K562 (cell line): ENCODE measurements around the gene CAV1. TPM values are rescaled to one million over a fixed set of nuclear protein-coding genes. Genes with fewer than 3 reads are reported as not detected.
A peak's percentile ranks its signal among the peaks of the same experiment; 100 is the strongest.

Experiments
- ATAC-seq: fragments of 200-7000 bp; cut with Tn5 transposase; 3 replicates; pipeline ENCODE4 v1.9.1; 2020; ENCODE audit warnings: moderate library complexity
- BruUV-seq: library from RNA; stranded (reverse); fragments of 400-500 nt; replicated peaks from 2 replicates; lab custom pipeline; 2021; lab: Mats Ljungman, UMichigan
- CTCF ChIA-PET: fragments of 300-600 bp; formaldehyde crosslinking; extraction: SDS; loops from one replicate; lab custom pipeline; 2021; ENCODE audit warnings: low intra/inter-chr PET ratio; lab: Yijun Ruan, JAX
- POLR2A ChIA-PET: fragments of 300-600, 350-650 bp; sonication (Branson Sonifier 250); formaldehyde crosslinking; extraction: SDS; loops from one replicate; lab custom pipeline; 2021; ENCODE audit warnings: antibody characterized with exemption, inconsistent platforms; lab: Yijun Ruan, JAX
- DNase-seq, 4 experiments: peaks; one replicate each; pipeline versions ENCODE4 v3.0.0 to v3.0.0-alpha.2; 2011 to 2018; ENCODE audit warnings: low spot score in 3 of 4, mixed read lengths in 3 of 4; ENCODE audit errors: extremely low read depth in 1 of 4
- FAIRE-seq: peaks from 2 replicates; lab custom pipeline; 2011; peaks lifted over from hg19 to GRCh38; lab: Jason Lieb, UNC
- H2AFZ ChIP-seq: 2 replicates; pipeline ENCODE4 v1.6.0; 2011; ENCODE audit warnings: low read depth, low read length, control low read depth, inconsistent platforms
- H3K27ac ChIP-seq: fragments of 200-600 bp; 3 replicates; pipeline ENCODE4 v1.8.0; 2011; ENCODE audit warnings: low read depth, mild to moderate bottlenecking, control low read depth, inconsistent platforms, low read length, moderate library complexity, mixed read lengths; ENCODE audit errors: extremely low read depth
- H3K27me3 ChIP-seq, 2 experiments: fragments of 300-600 bp in 1 of 2; 2 replicates in 1 of 2; 3 replicates in 1 of 2; pipeline versions ENCODE4 v1.6.0 to v1.8.0; 2011; ENCODE audit warnings: inconsistent platforms in 2 of 2, low read length in 2 of 2, mild to moderate bottlenecking in 1 of 2, mixed read lengths in 1 of 2, moderate library complexity in 1 of 2; ENCODE audit not compliant: control insufficient read depth in 2 of 2, insufficient read depth in 2 of 2
- H3K36me3 ChIP-seq: fragments of 300-600 bp; 3 replicates; pipeline ENCODE4 v1.8.0; 2011; ENCODE audit warnings: mild to moderate bottlenecking, low read length, inconsistent platforms; ENCODE audit not compliant: control insufficient read depth, insufficient read depth
- H3K4me1 ChIP-seq, 2 experiments: fragments of 200-600 bp in 1 of 2; replicated peaks in 1 of 2; 2 replicates in 1 of 2; 3 replicates in 1 of 2; pipeline versions ENCODE4 v1.5.1 to v1.8.0; 2011; ENCODE audit warnings: inconsistent platforms in 2 of 2, low read length in 2 of 2, mild to moderate bottlenecking in 1 of 2, mixed read lengths in 1 of 2, moderate library complexity in 1 of 2; ENCODE audit not compliant: control insufficient read depth in 2 of 2, insufficient read depth in 2 of 2
- H3K4me2 ChIP-seq: 2 replicates; pipeline ENCODE4 v1.6.1; 2011; ENCODE audit warnings: low read length, control low read depth, inconsistent platforms, mixed read lengths; ENCODE audit not compliant: insufficient read depth
- H3K4me3 ChIP-seq: fragments of 200-600 bp; sonication (generic), shearing (Covaris generic); 2 replicates; pipeline ENCODE4 v1.5.1; 2016; ENCODE audit warnings: control low read depth, inconsistent platforms
- H3K79me2 ChIP-seq: fragments of 200-600 bp; 3 replicates; pipeline ENCODE4 v1.8.0; 2011; ENCODE audit warnings: low read length, inconsistent platforms; ENCODE audit not compliant: control insufficient read depth, insufficient read depth
- H3K9ac ChIP-seq, 2 experiments: 2 replicates each; pipeline versions ENCODE4 v1.6.0 to v1.6.1; 2011; ENCODE audit warnings: low read depth in 2 of 2, low read length in 2 of 2, control low read depth in 1 of 2, inconsistent platforms in 1 of 2, mild to moderate bottlenecking in 1 of 2, mixed read lengths in 1 of 2; ENCODE audit not compliant: insufficient read depth in 1 of 2
- H3K9me1 ChIP-seq: one replicate; pipeline ENCODE4 v1.6.0; 2011; ENCODE audit warnings: inconsistent platforms, mild to moderate bottlenecking, low read length, moderate library complexity; ENCODE audit not compliant: control insufficient read depth, insufficient read depth
- H3K9me3 ChIP-seq: replicated peaks from 2 replicates; pipeline ENCODE4 v1.5.1; 2011; ENCODE audit warnings: low read depth, low read length, inconsistent platforms; ENCODE audit not compliant: control insufficient read depth, insufficient read depth
- H4K20me1 ChIP-seq: replicated peaks from 2 replicates; pipeline ENCODE4 v1.6.1; 2011; ENCODE audit warnings: low read length, inconsistent platforms, mixed read lengths; ENCODE audit not compliant: control insufficient read depth, insufficient read depth
- DDX20 ChIP-seq: fragments of 450-650 bp; IDR thresholded peaks from 2 replicates; pipeline ENCODE4 v1.6.1; 2016; ENCODE audit warnings: missing genetic modification characterization, low read depth, mild to moderate bottlenecking, missing compliant biosample characterization, moderate library complexity
- HDAC2 ChIP-seq: fragments of 450-650 bp; IDR thresholded peaks from 2 replicates; pipeline ENCODE4 v1.6.1; 2016; ENCODE audit warnings: mild to moderate bottlenecking
- KDM1A ChIP-seq, 2 experiments: fragments of 450-650 bp; IDR thresholded peaks; 2 replicates each; pipeline ENCODE4 v1.6.1; 2016; ENCODE audit warnings: mild to moderate bottlenecking in 2 of 2
- POLR2H ChIP-seq: IDR thresholded peaks from 2 replicates; pipeline ENCODE4 v1.6.1; 2016; ENCODE audit warnings: missing genetic modification characterization, low read depth, mild to moderate bottlenecking, control low read depth, missing compliant biosample characterization, moderate library complexity
- PTRF ChIP-seq: fragments of 450-650 bp; IDR thresholded peaks from 2 replicates; pipeline ENCODE4 v1.6.1; 2016; ENCODE audit warnings: mild to moderate bottlenecking, missing genetic modification characterization, missing compliant biosample characterization
- RBBP5 ChIP-seq: fragments of 200-600 bp; sonication (generic); IDR thresholded peaks from 2 replicates; pipeline ENCODE4 v1.6.1; 2012; ENCODE audit warnings: borderline replicate concordance, mild to moderate bottlenecking, low read length, control low read depth, inconsistent platforms; ENCODE audit not compliant: insufficient read depth, poor library complexity, severe bottlenecking
- TAF9B ChIP-seq: fragments of 450-650 bp; IDR thresholded peaks from 2 replicates; pipeline ENCODE4 v1.6.1; 2018; ENCODE audit warnings: mild to moderate bottlenecking; ENCODE audit not compliant: partially characterized antibody
- TCF7 ChIP-seq: sonication (generic); IDR thresholded peaks from 2 replicates; pipeline ENCODE4 v1.6.1; 2016; ENCODE audit warnings: antibody characterized with exemption, borderline replicate concordance
- ZNF3 ChIP-seq: fragments of 250-450 bp; sonication (Bioruptor Pico); IDR thresholded peaks from 2 replicates; pipeline ENCODE4 v1.5.0; 2021; ENCODE audit warnings: mild to moderate bottlenecking, moderate library complexity
- ZNF431 ChIP-seq: sonication (generic); formaldehyde crosslinking; IDR thresholded peaks from 2 replicates; pipeline ENCODE4 v1.8.0; 2022; ENCODE audit warnings: mild to moderate bottlenecking, missing genetic modification reagents
- WGBS: fragments of 100-300 bp; shearing (Covaris generic); methylation state at CpG from one replicate; pipeline ENCODE4 v1.1.6; 2016; ENCODE audit warnings: low coverage, mixed read lengths; ENCODE audit not compliant: insufficient coverage; ENCODE audit errors: missing lambda C conversion rate; 5-methylcytosine and 5-hydroxymethylcytosine counted together
- in situ Hi-C: fragments of 300-500 bp; cut with MboI; formaldehyde crosslinking; loops from 4 replicates; pipeline ENCODE4 v1.15.0; 2018; ENCODE audit warnings: inconsistent platforms, mixed read lengths
- intact Hi-C: fragments of 100-400 bp; cut with micrococcal nuclease; formaldehyde crosslinking; loops from 2 replicates; pipeline ENCODE4 v1.14.2; 2022
- polyA plus RNA-seq, 8 experiments: library from polyadenylated mRNA; depleted of rRNA in 4 of 8; stranded (reverse) in 5 of 8; unstranded in 3 of 8; fragments of >200 nt; fragmentation: Nextera tagmentation in 2 of 8; fragmentation: Illumina TruSeq in 1 of 8; extraction: Ambion mirVana in 2 of 8; extraction: Trizol in 1 of 8; gene quantifications; 2 replicates each; pipeline versions ENCODE4 v1.2.1 to v1.2.3, GENCODE V29; 2011 to 2014; ENCODE audit warnings: inconsistent platforms in 1 of 8, missing spikeins in 1 of 8
- total RNA-seq, 7 experiments: library from RNA; depleted of rRNA in 6 of 7; stranded (reverse); fragments of >200 nt in 6 of 7; fragmentation: Illumina TruSeq in 2 of 7; extraction: Trizol in 2 of 7; gene quantifications; 2 replicates each; pipeline versions ENCODE4 v1.2.1 to v1.2.3, GENCODE V29; 2011 to 2021; ENCODE audit warnings: low replicate concordance in 1 of 7
- TF ChIP-seq, protein P1 (sequence below): fragments of 450-650 bp; IDR thresholded peaks from 2 replicates; pipeline ENCODE4 v1.6.1; 2016; ENCODE audit warnings: low read depth, mild to moderate bottlenecking, moderate library complexity
- TF ChIP-seq, protein P2 (sequence below): sonication (generic); IDR thresholded peaks from 2 replicates; pipeline ENCODE4 v1.6.1; 2016
- TF ChIP-seq, protein P3 (sequence below): sonication (generic); formaldehyde crosslinking; IDR thresholded peaks from 2 replicates; pipeline ENCODE4 v1.8.0; 2022; ENCODE audit warnings: missing genetic modification reagents, mild to moderate bottlenecking, borderline replicate concordance

CAV1 gene
- total and polyA plus RNA-seq, 9 of the 15 experiments (the other 6 are each of a cell fraction or from before 2014, with no cell fraction given): 0.08 to 1.5 (median 0.63) TPM

DNA sequence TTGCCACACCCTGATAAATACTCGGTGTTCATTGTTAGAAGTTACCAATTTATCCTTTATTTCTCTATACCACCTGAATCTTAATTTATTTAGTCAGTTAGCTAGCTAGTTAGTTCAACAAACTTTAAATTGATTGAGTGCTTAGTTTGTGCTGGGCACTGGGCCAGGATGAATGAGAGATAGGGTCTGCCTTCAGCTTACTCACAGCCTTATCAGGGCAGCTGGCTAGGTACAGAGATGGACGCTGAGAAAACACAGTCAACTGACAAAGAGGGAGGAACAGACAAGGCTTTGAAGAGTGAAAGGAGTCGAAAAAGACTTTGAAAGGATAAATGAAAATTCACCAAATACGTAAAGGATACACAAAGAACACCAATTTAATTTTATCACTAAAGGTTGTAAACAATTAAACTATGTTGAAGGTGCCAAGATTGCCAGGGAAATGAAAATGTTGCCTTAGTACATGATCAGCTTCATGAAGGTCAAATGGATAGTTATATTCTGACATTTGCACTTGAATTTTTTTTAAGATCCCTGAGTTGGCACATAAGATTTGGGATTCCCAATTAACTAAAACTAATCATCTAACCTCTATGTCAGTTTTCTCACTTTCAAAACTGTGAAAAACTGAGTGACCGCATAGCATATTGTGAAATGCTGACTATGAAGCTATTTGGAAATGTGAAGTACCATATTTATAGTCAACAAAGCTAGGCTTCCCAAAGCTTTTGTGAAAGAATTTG is 23.2 kb upstream of the CAV1 start (continued):
- TF ChIP-seq RBBP5 (peak; percentile 24), DDX20 (tag) (no peak), KDM1A (IDR thresholded peaks at IDR 0.05) (peak; percentile 71 to 78; a peak in 3 of 4 replicates), ZNF3 (CRISPR knock-in tag) (no peak), ZNF431 (CRISPR knock-in tag) (no peak), PTRF (tag) (no peak), TCF7 (no peak)

DNA sequence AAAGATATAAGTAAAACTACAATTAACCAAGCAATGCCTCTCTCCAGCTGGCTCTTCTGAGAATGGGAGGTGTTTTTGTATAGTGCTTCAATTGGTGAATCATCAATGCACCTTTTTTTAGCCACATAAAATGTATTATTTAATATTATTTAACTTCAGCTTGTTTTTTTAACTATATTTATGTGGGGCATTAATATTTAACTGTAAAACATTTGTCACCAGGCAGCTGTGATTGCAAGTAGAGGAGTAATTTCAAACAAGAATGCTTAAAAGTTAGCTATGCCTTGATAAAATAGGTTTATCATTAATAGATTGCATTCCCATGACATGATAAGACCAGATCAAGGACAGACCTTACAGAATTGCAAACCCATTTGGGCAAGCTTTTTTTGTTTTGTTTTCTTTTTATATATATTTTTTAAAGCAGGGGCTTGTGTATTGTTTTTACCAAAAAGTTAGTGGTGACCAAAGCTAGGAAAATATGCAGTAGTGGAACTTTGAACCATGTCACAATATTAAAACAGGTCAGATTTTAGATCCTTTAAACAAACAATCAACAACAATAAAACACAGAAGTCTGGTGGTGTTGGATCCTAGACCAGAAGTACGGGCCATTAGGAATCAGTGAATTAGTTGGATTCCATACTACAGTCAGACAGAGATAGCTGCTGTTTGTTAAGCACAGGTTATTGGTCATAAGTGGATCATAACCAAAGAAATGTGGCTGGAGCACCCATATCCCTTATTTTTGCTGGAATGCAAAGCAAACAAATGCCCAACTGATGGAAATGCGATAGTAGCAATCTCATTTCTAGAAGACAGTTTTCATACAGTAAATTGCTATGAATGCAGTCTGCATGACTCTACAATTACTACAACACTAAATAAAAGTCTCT is 22.4 kb upstream of the CAV1 start:
- no peak for DNase-seq
- peaks cover 28% of the 10 kb centered on the region for H3K36me3 ChIP-seq
- no peak for ATAC-seq
- in situ Hi-C loops (loop anchor here (10.0 kb wide), 1 partner anchor 1882 kb away; no protein-coding TSS in a partner anchor), intact Hi-C loops (loop anchor here (5.0 to 10.0 kb wide), 3 partner anchors 35 to 452 kb away; partner anchors contain the start of genes ST7 and TES)
- H3K27me3 ChIP-seq: no peaks in the 10 kb centered on the region
- peaks cover 25 to 36% of the 10 kb centered on the region in 2 experiments for H3K4me1 ChIP-seq
- H3K4me3 ChIP-seq: peak overlapping the region; percentile 53; the same call in 1 of the 2 replicates
- CTCF ChIA-PET: no interaction called here
- peaks cover 35% of the 10 kb centered on the region for H3K79me2 ChIP-seq
- H3K27ac ChIP-seq: peak overlapping the region; percentile 73
- no peaks in the 10 kb centered on the region for H3K9me3 ChIP-seq
- peak overlapping the region; percentile 96 for H3K4me2 ChIP-seq
- FAIRE-seq: no peak
- H4K20me1 ChIP-seq: no peaks in the 10 kb centered on the region
- H3K9me1 ChIP-seq: no peaks in the 10 kb centered on the region
- BruUV-seq: no TSS peak
- POLR2A ChIA-PET: interaction anchor here (1.1 to 2.0 kb wide), 6 partner anchors 10 to 24 kb away, joined by 4 to 11 read pairs (median 8); no protein-coding TSS in a partner anchor
- H2AFZ ChIP-seq: peak overlapping the region; percentile 67
- WGBS: 50% methylated on average over 2 of the region's 2 CpGs
- peak overlapping the region in 1 of 2 experiments; percentile 72; a peak in 3 of 4 replicates for H3K9ac ChIP-seq
- TF ChIP-seq, protein P1, sequence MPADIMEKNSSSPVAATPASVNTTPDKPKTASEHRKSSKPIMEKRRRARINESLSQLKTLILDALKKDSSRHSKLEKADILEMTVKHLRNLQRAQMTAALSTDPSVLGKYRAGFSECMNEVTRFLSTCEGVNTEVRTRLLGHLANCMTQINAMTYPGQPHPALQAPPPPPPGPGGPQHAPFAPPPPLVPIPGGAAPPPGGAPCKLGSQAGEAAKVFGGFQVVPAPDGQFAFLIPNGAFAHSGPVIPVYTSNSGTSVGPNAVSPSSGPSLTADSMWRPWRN: no peak
- TF ChIP-seq HDAC2 (no peak), TAF9B (no peak), POLR2H (0 out of 2 replicates have a peak, but pooled peaks have one; percentile 28)
- TF ChIP-seq, protein P2, sequence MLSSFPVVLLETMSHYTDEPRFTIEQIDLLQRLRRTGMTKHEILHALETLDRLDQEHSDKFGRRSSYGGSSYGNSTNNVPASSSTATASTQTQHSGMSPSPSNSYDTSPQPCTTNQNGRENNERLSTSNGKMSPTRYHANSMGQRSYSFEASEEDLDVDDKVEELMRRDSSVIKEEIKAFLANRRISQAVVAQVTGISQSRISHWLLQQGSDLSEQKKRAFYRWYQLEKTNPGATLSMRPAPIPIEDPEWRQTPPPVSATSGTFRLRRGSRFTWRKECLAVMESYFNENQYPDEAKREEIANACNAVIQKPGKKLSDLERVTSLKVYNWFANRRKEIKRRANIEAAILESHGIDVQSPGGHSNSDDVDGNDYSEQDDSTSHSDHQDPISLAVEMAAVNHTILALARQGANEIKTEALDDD: peak; percentile 52; the same call in 1 of the 2 replicates
- TF ChIP-seq, protein P3, sequence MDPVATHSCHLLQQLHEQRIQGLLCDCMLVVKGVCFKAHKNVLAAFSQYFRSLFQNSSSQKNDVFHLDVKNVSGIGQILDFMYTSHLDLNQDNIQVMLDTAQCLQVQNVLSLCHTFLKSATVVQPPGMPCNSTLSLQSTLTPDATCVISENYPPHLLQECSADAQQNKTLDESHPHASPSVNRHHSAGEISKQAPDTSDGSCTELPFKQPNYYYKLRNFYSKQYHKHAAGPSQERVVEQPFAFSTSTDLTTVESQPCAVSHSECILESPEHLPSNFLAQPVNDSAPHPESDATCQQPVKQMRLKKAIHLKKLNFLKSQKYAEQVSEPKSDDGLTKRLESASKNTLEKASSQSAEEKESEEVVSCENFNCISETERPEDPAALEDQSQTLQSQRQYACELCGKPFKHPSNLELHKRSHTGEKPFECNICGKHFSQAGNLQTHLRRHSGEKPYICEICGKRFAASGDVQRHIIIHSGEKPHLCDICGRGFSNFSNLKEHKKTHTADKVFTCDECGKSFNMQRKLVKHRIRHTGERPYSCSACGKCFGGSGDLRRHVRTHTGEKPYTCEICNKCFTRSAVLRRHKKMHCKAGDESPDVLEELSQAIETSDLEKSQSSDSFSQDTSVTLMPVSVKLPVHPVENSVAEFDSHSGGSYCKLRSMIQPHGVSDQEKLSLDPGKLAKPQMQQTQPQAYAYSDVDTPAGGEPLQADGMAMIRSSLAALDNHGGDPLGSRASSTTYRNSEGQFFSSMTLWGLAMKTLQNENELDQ (CRISPR knock-in tag): no peak
